Renal pelvis (tissue), 4 donors: ENCODE results near the gene HS3ST2. TPM values are rescaled to one million over a fixed set of nuclear protein-coding genes. Genes with fewer than 3 reads are reported as not detected.
"Not testable (repeated sequence)": the region's sequence is repeated elsewhere in the genome, so short reads cannot be mapped to it uniquely, and the experiment has no call there.

Experiments used
- DNase-seq: peaks from one replicate; pipeline ENCODE4 v3.0.0-alpha.2; 2013
- polyA plus RNA-seq, 3 donors: library from polyadenylated mRNA; unstranded; fragments of 120-200 nt; gene quantifications; one replicate each; pipeline ENCODE4 v1.2.1, GENCODE V29; 2013; ENCODE audit not compliant: insufficient read length in 3 of 3

The HS3ST2 gene
- polyA plus RNA-seq, 3 donors, result 0.10 to 0.19 (median 0.17) TPM

GRCh38 chr16:22933173-22933572 lies 119.2 kb downstream of the HS3ST2 start:
- peak; percentile 48 for DNase-seq

- DNase-seq, result no peak
Observed at GRCh38 chr16:22934786-22935185, 120.8 kb downstream of the HS3ST2 start.

GRCh38 chr16:22937169-22937568 lies 123.2 kb downstream of the HS3ST2 start:
- no peak for DNase-seq

GRCh38 chr16:22938647-22939046 lies 124.7 kb downstream of the HS3ST2 start:
- DNase-seq, result no peak

- not testable (repeated sequence) for DNase-seq
Observed at GRCh38 chr16:22939744-22940363, 125.9 kb downstream of the HS3ST2 start.

GRCh38 chr16:22941970-22942501 lies 128.1 kb downstream of the HS3ST2 start:
- DNase-seq, result no peak

GRCh38 chr16:22942811-22943210 lies 128.8 kb downstream of the HS3ST2 start:
- peak; percentile 63 for DNase-seq

GRCh38 chr16:22945361-22945760 lies 131.4 kb downstream of the HS3ST2 start:
- DNase-seq, result no peak

GRCh38 chr16:22946433-22946832 lies 132.5 kb downstream of the HS3ST2 start:
- no peak for DNase-seq

GRCh38 chr16:22948058-22948602 lies 134.2 kb downstream of the HS3ST2 start:
- no peak for DNase-seq

- DNase-seq, result peak; percentile 67
Observed at GRCh38 chr16:22948603-22949368, 134.8 kb downstream of the HS3ST2 start.

- DNase-seq, result no peak
Observed at GRCh38 chr16:22955461-22956070, 141.6 kb downstream of the HS3ST2 start.

GRCh38 chr16:22961206-22961605 lies 147.2 kb downstream of the HS3ST2 start:
- no peak for DNase-seq

- DNase-seq, result no peak
Observed at GRCh38 chr16:22962905-22963304, 148.9 kb downstream of the HS3ST2 start.
